DOHH2 (cell line): ENCODE measurements around the gene ELL2.

Experiments
- EZH2phosphoT487 ChIP-seq: fragments of 200-600 bp; sonication (generic); IDR thresholded peaks from 2 replicates; pipeline ENCODE4 v1.6.1; 2017; ENCODE audit warnings: borderline replicate concordance, mild to moderate bottlenecking, antibody characterized with exemption, low read length, moderate library complexity, mixed read lengths
- TF ChIP-seq, protein P1 (sequence below): fragments of 200-600 bp; sonication (generic); IDR thresholded peaks from one replicate; pipeline ENCODE4 v1.5.1; 2014; ENCODE audit warnings: antibody characterized with exemption, mild to moderate bottlenecking, low read depth, low read length; ENCODE audit not compliant: poor library complexity, severe bottlenecking

DNA sequence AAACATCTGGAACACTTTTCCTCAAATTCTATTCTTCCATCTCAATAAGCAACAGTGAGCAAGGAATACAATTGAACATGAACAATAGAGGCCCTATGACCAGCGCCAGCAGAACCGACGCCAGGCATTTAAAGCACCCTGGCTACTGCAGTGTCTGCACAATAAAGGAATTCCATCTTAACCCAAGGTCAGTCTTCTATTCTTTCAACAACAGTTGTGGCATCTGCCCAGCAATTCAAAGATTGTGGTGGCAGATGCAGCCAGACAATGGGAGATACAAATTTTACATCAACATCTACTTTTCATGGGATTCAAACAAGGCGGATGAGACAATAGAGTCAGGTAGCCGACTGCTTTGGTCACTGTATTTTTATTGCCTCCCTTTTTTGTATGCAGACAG is 65.9 kb downstream of the ELL2 start:
- TF ChIP-seq, protein P1, sequence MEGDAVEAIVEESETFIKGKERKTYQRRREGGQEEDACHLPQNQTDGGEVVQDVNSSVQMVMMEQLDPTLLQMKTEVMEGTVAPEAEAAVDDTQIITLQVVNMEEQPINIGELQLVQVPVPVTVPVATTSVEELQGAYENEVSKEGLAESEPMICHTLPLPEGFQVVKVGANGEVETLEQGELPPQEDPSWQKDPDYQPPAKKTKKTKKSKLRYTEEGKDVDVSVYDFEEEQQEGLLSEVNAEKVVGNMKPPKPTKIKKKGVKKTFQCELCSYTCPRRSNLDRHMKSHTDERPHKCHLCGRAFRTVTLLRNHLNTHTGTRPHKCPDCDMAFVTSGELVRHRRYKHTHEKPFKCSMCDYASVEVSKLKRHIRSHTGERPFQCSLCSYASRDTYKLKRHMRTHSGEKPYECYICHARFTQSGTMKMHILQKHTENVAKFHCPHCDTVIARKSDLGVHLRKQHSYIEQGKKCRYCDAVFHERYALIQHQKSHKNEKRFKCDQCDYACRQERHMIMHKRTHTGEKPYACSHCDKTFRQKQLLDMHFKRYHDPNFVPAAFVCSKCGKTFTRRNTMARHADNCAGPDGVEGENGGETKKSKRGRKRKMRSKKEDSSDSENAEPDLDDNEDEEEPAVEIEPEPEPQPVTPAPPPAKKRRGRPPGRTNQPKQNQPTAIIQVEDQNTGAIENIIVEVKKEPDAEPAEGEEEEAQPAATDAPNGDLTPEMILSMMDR = no peak
- no peak for TF ChIP-seq EZH2phosphoT487
